ENCODE results near the gene LRIT3.
"Not testable (repeated sequence)": the region's sequence is repeated elsewhere in the genome, so short reads cannot be mapped to it uniquely, and the experiment has no call there.

LRIT3 gene

DNA sequence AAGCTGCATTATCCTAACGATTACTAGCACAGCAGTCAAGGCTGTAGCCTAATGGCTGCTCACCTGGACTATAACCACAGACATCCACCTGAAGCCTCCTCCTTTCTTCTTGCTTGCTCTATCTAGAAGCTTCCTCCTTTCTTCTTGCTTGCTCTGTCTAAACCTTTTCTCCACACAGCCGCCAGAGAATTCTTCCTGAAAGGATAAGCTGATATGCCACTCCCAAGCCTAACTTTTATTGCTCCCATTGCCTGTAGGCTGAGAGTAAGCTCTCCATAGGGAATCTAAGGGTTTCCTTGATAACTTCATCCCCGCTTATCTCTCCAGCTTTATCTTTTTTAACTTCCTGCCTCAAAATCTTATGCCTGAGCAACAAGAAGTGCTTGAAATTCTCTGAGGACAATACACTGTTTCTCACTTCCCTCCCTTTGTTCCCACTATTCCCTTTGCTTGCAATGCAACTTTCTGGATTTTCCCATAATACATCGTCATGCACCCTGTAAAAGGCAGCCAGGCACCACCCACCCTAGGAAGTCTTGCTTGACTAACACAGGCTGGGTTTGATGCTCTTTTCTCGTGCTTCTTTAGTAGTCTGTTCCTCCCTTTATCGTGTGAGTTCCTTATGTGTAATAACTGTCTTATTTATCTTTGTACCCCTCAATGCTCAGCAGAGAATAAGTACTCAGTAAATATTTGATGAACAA is 1.4 kb upstream of the LRIT3 start:
- FAIRE-seq (no peak), DNase-seq (ENCODE audit: low spot score) (no peak)

GRCh38 chr4:109848501-109848900 is 594 bp downstream of the LRIT3 start:
- no peak for FAIRE-seq
- DNase-seq (ENCODE audit: low spot score), result no peak

GRCh38 chr4:109850601-109851000 is 2.7 kb downstream of the LRIT3 start:
- FAIRE-seq (no peak), DNase-seq (ENCODE audit: low spot score) (no peak)

- not testable (repeated sequence) for FAIRE-seq; DNase-seq (ENCODE audit: low spot score)
These were observed 11.8 kb downstream of the LRIT3 start for GRCh38 chr4:109859426-109860300.

DNA sequence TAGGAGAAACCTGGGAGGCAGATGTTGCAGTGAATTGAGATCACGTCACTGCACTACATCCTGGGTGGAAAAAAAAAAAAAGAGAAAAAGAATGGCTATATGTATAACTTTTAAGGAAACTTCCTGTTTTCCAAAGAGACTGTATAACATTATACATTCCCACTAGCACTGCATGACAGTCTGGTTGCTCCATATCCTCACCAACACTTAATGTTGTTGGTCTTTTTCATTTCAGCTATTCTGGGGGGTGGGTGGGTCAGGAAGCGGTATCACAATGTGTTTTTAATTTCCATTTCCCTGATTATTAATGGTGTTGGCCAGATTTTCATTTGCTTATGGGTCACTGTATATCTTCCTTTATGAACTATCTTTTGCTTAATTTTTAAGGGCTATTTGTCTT is 13.4 kb downstream of the LRIT3 start:
- DNase-seq (ENCODE audit: low spot score) (no peak), FAIRE-seq (no peak)

GRCh38 chr4:109861916-109862511 is 14.1 kb downstream of the LRIT3 start:
- no peak for FAIRE-seq

GRCh38 chr4:109864134-109864533 is 16.2 kb downstream of the LRIT3 start:
- DNase-seq (ENCODE audit: low spot score) (no peak), FAIRE-seq (no peak)

More at GRCh38 chr4:109861916-109862511, 14.1 kb downstream of the LRIT3 start:
- no peak for DNase-seq (ENCODE audit: low spot score)

DNA sequence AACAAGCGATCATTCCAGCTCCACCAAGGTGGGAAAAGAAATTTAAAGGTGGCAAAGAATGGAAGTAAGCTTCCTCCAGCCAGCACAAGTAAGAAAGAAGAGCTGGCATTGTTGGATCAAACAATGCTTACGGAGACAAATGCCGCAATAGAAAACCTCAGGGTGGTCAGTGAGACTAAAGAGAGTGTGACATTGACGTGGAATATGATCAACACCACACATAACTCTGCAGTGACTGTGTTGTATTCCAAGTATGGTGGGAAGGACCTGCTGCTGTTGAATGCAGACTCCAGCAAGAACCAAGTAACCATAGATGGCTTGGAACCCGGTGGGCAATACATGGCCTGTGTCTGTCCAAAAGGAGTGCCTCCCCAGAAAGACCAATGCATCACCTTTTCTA is 22.2 kb downstream of the LRIT3 start:
- DNase-seq (ENCODE audit: low spot score) (no peak), FAIRE-seq (no peak)

GRCh38 chr4:109872065-109872464 is 24.2 kb downstream of the LRIT3 start:
- DNase-seq (ENCODE audit: low spot score) (no peak), FAIRE-seq (no peak)

- no peak for DNase-seq (ENCODE audit: low spot score)
- no peak for FAIRE-seq
These were observed 25.2 kb downstream of the LRIT3 start for GRCh38 chr4:109872950-109873656.

DNA sequence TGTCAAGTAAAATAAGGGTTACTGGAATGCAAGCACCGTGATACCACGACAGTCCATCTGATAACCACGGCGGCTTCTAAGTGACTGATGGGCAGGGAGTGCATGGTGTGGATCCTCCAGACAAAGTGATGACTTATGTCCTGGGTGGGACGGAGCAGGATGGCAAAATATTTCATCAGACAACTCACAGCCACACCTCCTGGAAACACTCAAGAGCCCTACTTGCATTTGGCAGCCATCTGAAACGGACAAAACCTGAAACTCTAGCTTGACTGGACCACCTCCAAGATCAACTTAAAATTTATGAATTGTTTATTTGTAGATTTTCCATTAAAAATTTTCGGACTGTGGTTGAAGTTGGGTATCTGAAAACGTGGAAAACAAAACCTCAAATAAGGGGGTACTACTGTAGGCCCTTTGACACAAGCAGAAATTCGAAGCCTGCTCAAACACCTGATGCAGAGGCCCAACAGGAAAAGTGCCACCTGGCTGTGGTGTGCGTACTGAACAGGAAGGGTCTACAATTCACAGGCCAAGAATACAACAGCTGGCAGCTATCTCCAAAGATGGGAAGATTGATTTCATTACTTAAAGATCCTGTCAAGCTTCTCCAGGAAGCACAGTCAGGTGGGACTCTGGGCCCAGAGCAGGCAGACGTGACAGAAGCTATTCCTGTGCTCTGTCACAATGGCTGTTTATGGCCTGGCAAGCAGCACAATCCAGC is 26.0 kb downstream of the LRIT3 start:
- no peak for FAIRE-seq
- DNase-seq (ENCODE audit: low spot score), result no peak

GRCh38 chr4:109875106-109875505 is 27.2 kb downstream of the LRIT3 start:
- FAIRE-seq, result no peak

GRCh38 chr4:109875553-109875952 is 27.6 kb downstream of the LRIT3 start:
- DNase-seq (ENCODE audit: low spot score); FAIRE-seq: not testable (repeated sequence)

More at GRCh38 chr4:109875106-109875505, 27.2 kb downstream of the LRIT3 start:
- no peak for DNase-seq (ENCODE audit: low spot score)

- DNase-seq (ENCODE audit: low spot score), result no peak
- FAIRE-seq, result no peak
These were observed 28.8 kb downstream of the LRIT3 start for GRCh38 chr4:109876634-109877265.

DNA sequence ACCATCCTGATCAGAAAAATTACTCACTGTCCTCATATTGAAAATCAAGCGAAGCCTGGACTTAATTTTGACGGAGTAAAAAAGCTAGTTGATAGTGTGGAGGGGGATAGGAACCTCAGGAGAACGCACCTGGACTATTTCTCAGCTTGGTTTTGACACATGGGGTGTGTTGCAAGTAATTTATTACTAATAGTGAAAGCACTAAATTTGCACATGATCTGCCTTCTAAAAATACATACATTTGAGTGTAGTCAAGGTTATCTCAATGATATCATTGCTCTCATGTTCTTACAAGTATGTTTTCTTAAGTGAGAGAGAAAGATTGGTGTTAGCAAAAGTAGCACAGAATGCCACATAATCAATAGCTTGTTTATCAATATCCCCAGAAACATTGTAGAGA is 29.5 kb downstream of the LRIT3 start:
- no peak for DNase-seq (ENCODE audit: low spot score)
- no peak for FAIRE-seq

DNA sequence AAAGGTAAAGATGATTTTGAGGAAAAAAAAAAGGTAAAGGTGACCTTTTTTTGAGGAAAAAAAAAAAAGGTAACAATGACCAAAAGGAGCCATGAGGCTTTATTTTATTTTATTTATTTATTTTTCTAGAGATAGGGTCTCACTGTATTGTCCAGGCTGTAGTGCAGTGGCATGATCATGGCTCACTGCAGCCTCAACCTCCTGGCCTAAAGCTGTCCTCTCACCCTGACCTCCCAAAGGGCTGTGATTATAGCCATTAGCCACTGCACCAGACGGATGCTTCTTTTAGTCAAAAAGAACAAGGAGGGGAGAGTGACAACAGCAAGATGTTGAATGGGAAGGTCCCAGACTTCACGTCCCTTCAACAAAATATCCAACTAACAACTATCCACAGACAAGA is 30.4 kb downstream of the LRIT3 start:
- DNase-seq (ENCODE audit: low spot score) (no peak), FAIRE-seq (no peak)

GRCh38 chr4:109879081-109879480 is 31.2 kb downstream of the LRIT3 start:
- no peak for FAIRE-seq
- DNase-seq (ENCODE audit: low spot score), result no peak

DNA sequence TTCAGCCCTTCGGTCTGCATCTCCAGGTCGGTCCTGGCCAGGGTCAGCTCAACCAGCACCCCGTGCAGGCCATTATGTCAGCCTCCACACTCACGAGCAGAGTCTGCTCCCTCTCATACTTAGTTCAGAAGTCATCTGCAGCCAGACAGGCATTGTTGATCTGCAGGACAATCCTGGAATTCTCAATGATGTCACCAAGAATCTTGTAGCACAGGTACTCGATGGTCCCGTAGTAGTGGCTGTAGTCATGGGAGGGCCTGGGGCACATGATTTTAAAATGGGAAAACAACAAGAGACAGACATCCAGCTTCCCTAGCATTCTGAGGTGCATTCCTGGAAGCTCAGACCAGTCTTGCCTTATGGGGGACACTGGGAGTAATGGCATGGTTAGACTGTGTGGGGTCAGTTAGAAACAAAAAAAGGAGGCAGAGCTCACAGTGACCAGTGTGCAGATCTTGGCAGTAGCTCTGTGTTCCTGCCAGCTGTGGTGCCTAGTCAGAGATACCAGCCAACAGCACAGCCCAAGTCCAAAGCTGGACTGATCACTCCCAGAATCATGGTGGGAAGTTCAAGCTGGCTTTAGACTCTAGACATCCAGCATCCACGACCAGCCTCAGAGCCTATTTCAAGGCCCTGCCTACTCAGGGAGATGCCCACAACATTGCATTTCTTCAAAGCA is 31.9 kb downstream of the LRIT3 start:
- FAIRE-seq (no peak), DNase-seq (ENCODE audit: low spot score) (no peak)

- no peak for DNase-seq (ENCODE audit: low spot score)
- no peak for FAIRE-seq
These were observed 38.4 kb downstream of the LRIT3 start for GRCh38 chr4:109886303-109886702.

DNA sequence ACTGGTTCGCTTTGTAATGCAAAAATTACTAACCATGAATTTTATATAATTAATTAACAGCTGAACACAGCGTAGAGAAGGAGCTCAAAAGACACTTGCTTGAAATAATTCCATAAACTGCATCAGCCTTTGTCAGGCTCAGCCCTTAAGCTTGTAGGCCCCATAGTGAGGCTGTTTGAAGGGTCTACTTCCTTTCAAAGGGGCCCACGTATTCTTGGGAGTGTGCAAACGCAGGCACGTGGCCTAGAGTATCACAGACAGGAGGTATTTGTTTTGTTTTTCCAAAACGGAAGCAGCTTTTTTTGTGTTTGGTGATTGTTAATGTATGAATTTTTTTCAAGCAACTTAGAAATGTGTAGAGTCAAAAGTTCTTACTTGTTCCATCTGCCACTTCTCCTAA is 39.2 kb downstream of the LRIT3 start:
- no peak for FAIRE-seq
- DNase-seq (ENCODE audit: low spot score), result no peak
